GM19328 (cell line): ENCODE data around the gene AGAP2.

Experiments used
- ATAC-seq: cut with Tn5 transposase; IDR thresholded peaks from one replicate; pipeline ENCODE4 v1.9.1; 2021; ENCODE audit warnings: mild to moderate bottlenecking, moderate library complexity; ENCODE audit not compliant: unreplicated experiment

The AGAP2 gene

GRCh38 chr12:57767876-57768275 is 29.3 kb upstream of the AGAP2 start:
- ATAC-seq, result no peak

GRCh38 chr12:57767305-57767698 is 28.8 kb upstream of the AGAP2 start:
- ATAC-seq, result no peak

- no peak for ATAC-seq
These were observed 28.1 kb upstream of the AGAP2 start, which contains the start of gene CYP27B1 for GRCh38 chr12:57766464-57767304. CYP27B1 (minus strand) TSS chr12:57767078; CDS start chr12:57767041, 37 bp downstream.

- ATAC-seq, result no peak
These were observed 27.3 kb upstream of the AGAP2 start for GRCh38 chr12:57765698-57766463.

- ATAC-seq, result peak; percentile 45
These were observed 26.6 kb upstream of the AGAP2 start for GRCh38 chr12:57765003-57765697.

GRCh38 chr12:57764662-57765002 is 26.1 kb upstream of the AGAP2 start:
- peak; percentile 5 for ATAC-seq

GRCh38 chr12:57763881-57764661 is 25.5 kb upstream of the AGAP2 start:
- ATAC-seq, result no peak

- no peak for ATAC-seq
These were observed 23.9 kb upstream of the AGAP2 start for GRCh38 chr12:57762463-57762862.

GRCh38 chr12:57761391-57761998 is 23.0 kb upstream of the AGAP2 start:
- ATAC-seq, result no peak

- ATAC-seq, result no peak
These were observed 21.9 kb upstream of the AGAP2 start for GRCh38 chr12:57760347-57760982.

- no peak for ATAC-seq
These were observed 20.9 kb upstream of the AGAP2 start for GRCh38 chr12:57759360-57759980.

- no peak for ATAC-seq
These were observed 20.2 kb upstream of the AGAP2 start for GRCh38 chr12:57758552-57759359.

GRCh38 chr12:57757771-57758170 is 19.2 kb upstream of the AGAP2 start:
- ATAC-seq, result no peak

GRCh38 chr12:57756406-57757341 is 18.1 kb upstream of the AGAP2 start:
- no peak for ATAC-seq

- ATAC-seq, result no peak
These were observed 17.2 kb upstream of the AGAP2 start for GRCh38 chr12:57755454-57756372.

- ATAC-seq, result no peak
These were observed 16.6 kb upstream of the AGAP2 start for GRCh38 chr12:57755194-57755453.
